Kidney tubule cell (primary cell): ENCODE results near the gene PCDH10.

ENCODE experiments used
- DNase-seq: peaks from one replicate; pipeline ENCODE4 v3.0.0-alpha.2; 2018; ENCODE audit warnings: low spot score

Gene PCDH10

DNA sequence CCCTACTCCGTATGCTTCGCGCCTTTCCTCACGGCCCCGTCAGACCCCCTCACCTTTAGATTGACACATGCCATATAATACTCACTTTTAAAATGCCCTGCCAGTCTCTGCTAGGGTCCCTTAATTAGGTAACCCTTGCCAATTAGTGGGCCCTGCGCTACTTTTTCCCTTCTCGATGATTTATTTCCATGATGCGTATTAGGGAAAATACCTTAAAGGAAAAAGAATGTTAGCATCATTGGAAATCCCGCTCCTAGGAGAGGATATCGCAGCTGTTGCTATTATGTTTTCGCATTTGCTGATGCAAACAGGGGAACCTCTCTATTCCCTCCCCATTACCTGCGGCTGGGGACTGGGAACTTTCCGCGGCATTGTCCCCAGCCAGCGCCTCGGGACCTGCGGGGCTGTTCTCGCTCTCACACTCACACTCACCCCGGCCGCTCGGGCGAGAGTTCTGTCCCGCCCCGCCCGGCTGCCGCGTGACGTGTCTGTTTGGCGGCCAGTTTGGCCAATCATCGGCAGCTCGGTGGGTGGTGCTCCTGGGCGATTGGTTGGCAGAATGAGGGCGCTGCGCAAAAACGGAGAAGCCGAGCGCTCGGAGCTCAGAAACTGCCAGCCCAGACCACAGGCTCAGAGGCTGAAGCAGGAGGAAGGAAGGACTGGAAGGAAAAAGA is at the start of gene PCDH10:
Gene PCDH10 (plus strand): TSS at position 605 of the 674 bp plus-strand sequence. CDS start 847 bp downstream, outside the sequence.
- peak; percentile 86 for DNase-seq

DNA sequence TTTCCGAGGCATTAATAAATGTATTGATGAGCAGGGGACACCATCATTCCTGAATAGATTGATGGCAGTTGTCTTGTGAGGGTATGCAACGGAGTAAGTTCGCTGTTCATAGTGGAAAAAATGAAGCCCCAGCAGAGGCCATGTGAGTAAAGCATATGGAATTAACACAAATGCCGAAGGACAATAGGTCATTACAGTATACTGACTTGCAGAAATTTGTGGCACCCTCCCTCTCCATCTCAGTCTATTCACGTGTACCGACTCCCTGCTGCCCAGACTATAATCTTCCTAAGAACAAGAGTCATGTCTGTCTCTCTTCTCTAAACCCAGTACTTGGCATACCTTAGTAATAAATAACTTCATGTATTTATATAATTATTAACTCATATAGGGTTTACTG is 47.1 kb upstream of the PCDH10 start:
- no peak for DNase-seq

DNA sequence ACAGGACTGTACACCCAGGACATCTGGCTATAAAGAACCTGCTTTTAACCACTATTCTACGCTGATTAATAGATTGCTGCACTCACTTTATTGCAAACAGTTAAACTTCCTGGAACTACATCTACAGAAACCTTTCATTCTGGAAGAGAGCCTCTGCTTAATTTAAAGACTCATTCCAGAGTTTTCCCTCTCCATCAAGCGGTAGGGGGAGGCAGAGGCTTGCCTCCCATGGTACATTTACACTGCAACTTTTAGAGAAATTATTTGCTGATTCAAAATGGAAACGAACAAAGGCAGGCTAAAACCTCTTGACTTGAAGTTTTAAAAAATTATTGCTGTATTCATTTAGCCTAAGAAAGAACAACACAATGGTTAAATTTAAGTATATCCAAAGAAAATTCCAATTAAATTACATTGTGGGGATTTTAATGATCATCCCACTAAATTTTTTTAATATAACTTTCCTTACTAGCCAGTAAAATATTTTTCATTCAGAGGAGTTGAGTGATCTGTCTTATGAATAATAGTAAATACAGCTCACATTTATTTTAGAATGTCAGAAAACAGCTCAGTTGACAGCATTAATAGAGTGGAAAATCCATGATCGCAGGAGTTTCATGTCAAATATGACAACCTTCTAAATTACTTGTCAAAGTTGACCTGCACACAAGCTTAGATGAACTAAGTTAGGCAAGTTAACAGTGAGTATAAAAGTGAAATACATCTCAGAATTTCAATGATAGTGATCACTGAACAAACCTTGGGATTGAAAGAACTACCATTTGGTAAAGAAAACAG is 46.3 kb upstream of the PCDH10 start:
- DNase-seq: no peak

- no peak for DNase-seq
These were observed 36.5 kb upstream of the PCDH10 start for GRCh38 chr4:133112641-133113040.

DNA sequence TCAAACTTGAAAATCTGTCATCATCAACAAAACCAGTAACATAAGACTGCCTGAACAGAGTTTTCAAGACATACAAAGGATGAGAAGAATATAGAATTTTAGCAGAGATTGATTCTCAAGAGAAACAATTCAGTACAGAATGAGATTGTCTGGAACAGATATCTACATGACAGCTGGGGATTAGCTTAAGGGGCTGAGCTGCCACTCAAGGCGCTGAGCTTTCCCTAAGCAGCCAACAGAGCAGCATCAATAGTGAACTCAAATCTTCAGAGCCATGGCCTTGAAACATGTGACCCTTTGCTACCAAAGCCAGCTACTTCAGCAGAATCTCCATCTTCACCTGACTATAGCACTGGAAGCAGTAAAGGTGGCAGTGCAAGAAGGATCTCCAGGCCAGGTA is 24.3 kb upstream of the PCDH10 start:
- DNase-seq: no peak

- DNase-seq: no peak
These were observed 21.6 kb upstream of the PCDH10 start for GRCh38 chr4:133127500-133127899.

DNA sequence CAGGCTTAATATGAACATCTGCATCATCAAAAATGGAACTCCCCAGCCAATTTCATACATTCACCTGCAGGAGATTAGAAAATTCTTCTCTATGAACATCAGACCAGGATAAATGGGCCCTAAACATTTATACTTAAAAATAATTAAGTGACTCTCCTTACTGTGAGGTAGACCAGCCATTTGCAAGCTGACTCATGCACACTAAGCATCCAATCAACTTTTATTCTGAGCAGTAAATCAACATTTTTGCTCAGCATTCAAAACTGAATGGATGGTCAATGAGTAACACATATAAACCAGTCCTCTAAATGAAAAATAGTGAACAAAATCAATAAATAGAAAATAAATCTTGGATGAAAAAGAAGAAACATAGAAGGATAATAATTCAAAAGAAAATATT is 19.9 kb upstream of the PCDH10 start:
- DNase-seq: no peak

GRCh38 chr4:133130171-133130570 is 18.9 kb upstream of the PCDH10 start:
- DNase-seq: no peak

GRCh38 chr4:133131829-133132460 is 17.1 kb upstream of the PCDH10 start:
- no peak for DNase-seq

- no peak for DNase-seq
These were observed 12.3 kb upstream of the PCDH10 start for GRCh38 chr4:133136833-133137232.

DNA sequence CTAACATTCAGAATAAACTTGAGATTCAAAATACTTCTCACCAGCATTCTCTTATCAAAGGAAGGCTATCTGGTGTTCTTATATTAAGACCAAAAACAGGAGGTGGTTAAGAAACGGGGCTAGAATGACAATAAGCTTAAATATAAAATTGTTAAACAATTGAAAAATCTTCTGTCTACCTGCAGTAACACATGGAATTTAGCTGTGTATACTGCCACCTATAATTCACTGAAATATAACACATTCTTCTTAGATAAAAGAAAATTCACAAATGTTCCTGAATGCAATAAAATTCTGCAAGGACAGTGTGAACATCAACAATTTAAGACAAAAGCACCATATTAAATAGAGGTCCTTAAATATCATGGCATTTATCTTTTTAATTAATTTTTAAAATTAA is 11.5 kb upstream of the PCDH10 start:
- DNase-seq: no peak

GRCh38 chr4:133143775-133144430 is 5.2 kb upstream of the PCDH10 start:
- DNase-seq: no peak

DNA sequence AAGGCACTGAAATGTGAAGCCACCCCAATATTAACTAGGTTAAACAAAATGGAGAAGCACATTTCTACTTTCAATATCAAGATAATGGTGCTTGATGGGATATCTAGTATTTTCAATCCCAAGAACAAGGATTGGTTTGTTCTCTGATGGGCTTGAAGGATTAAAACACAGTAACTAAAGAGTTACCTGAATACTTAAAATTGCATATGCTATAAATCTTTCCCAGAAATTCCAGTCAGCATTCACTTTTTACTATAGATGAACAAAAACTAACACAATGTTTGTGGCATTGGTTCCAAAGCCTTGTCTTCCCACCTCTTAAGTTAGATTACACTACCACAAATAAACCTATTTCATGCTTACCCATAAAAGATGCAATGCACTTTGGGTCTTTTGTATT is 3.9 kb upstream of the PCDH10 start:
- no peak for DNase-seq

GRCh38 chr4:133145758-133146573 is 3.1 kb upstream of the PCDH10 start:
- DNase-seq: no peak

DNA sequence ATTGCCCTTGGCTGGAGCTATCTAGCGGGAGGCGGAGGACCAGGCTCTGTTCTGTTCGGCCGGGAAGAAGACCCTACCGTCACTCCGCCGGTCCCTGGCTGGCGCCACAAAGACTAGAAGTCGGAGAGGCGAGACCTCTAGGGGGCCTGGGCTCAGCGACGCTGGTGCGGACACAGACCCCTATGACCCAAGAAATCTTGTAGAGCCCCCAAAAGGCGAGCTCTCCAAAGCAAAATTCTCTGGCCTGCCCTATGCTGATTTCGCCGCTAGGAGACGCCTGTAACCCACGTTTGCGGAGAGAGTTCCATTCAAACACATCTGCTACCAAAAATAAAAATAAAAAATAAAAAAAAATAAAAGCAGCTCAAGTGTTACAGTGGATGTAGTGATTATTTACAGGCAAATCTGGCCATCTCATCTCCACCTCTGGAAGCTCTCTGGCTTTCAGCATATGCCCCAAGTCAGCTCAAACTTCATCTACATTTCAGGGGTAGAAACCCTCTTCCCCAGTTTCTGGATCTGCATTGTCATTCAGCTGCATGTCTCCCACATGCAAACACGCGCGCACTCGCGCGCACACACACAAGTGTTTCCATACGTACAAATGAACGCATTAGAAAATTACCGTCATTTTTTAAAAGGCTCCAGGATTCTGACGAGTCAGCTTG is 2.4 kb upstream of the PCDH10 start:
- DNase-seq: peak; percentile 34

GRCh38 chr4:133147286-133147821 is 1.7 kb upstream of the PCDH10 start:
- no peak for DNase-seq

DNA sequence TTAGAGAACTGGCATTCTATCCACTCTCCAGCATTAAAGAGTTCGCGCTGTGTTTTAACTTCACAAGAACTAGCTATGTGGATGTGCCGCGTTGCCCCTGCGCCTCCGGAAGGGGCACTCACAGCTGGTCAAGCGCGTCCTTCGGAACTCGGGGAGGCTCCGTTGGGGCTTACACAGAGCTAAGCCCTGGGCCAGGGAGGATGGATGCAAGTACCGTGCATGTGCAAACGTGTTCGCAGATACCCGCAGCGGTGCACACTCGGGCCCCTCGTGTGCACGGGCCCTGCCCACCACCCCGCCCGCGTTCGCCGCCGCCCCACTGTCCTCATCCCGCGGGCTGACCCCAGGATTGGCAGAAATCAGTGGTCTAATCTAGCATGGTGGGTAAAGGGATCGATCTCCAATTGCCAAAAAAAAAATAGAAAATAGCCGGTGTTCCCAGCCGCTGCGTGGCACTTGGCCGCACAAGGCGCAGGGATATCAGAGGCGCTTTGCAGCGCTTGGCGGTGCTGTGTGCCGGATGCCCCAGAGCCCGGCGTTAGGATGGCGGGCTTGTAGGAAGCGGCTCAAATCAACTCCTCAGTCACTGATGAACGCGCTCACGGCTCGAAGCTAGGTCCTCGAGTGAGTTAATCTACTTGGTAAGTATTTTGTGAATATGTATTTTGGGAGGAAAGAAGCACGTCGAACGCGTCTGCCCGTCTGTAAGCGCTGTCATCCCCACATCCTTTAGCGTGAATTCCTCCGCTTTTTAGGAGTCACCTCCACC is 989 bp upstream of the PCDH10 start:
- peak; percentile 16 for DNase-seq

- DNase-seq: no peak
These were observed 236 bp downstream of the PCDH10 start for GRCh38 chr4:133149364-133149695.

DNA sequence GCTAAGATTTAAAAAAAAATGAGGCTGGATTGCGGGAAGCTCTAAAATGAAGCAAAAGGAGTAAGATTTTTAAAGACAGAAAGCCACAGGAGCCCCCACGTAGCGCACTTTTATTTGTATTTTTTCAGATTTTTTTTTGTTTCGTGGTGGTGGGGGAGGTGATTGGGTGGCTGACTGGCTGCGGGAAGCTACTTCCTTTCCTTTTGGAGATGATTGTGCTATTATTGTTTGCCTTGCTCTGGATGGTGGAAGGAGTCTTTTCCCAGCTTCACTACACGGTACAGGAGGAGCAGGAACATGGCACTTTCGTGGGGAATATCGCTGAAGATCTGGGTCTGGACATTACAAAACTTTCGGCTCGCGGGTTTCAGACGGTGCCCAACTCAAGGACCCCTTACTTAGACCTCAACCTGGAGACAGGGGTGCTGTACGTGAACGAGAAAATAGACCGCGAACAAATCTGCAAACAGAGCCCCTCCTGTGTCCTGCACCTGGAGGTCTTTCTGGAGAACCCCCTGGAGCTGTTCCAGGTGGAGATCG is 908 bp downstream of the PCDH10 start:
- no peak for DNase-seq
